Germinal center (tissue), 1 donor: ENCODE results near the gene MT1H.
"Not testable (repeated sequence)": the region's sequence is repeated elsewhere in the genome, so short reads cannot be mapped to it uniquely, and the experiment has no call there.

Experiments
- DNase-seq: peaks from one replicate; pipeline ENCODE4 v3.0.0; 2012; ENCODE audit warnings: mixed read lengths, low spot score

The MT1H gene

DNA sequence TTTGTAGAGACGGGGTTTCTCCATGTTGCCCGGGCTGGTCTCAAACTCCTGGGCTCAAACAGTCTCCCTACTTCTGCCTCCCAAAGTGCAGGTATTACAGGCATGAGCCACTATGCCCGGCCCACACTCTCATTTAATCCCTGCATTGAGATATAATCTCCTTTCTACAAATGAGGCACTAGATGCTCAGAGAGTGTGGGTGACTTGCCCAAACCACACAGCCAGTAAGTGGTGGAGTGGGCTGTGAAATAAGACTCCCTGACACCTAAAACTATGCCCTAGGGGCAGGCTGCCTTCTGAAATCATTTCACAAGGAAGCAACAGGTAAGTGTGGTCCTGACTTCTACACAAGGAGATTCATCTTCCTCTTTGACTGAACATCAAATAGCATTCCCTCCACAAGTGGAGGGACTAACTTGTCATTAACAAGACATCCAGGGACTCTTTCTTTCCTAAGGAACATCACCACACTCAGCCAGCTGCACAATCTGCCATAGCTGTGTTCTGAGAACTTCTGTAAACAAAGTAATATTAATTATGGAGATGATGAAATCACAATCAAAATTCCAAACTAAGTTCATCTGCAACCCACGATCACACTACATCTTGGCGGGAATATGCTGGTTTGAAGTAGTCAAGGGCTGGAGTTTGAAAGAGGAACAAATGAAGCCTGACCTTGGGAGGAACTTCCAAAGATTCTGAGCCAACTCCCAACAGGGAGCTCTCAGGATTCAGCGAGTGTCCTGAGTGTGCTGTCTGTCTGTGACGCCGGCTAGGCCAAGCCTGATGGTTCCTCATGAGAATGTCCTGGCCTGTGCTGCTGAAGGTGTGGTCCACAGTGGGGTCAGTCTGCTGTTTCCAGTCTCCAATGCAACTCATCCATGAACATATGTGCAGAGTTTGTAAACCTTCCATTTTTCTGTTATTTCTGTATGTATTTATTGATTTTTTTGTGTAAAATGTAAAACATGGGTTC lies 4.0 kb upstream of the MT1H start:
- not testable (repeated sequence) for DNase-seq

DNA sequence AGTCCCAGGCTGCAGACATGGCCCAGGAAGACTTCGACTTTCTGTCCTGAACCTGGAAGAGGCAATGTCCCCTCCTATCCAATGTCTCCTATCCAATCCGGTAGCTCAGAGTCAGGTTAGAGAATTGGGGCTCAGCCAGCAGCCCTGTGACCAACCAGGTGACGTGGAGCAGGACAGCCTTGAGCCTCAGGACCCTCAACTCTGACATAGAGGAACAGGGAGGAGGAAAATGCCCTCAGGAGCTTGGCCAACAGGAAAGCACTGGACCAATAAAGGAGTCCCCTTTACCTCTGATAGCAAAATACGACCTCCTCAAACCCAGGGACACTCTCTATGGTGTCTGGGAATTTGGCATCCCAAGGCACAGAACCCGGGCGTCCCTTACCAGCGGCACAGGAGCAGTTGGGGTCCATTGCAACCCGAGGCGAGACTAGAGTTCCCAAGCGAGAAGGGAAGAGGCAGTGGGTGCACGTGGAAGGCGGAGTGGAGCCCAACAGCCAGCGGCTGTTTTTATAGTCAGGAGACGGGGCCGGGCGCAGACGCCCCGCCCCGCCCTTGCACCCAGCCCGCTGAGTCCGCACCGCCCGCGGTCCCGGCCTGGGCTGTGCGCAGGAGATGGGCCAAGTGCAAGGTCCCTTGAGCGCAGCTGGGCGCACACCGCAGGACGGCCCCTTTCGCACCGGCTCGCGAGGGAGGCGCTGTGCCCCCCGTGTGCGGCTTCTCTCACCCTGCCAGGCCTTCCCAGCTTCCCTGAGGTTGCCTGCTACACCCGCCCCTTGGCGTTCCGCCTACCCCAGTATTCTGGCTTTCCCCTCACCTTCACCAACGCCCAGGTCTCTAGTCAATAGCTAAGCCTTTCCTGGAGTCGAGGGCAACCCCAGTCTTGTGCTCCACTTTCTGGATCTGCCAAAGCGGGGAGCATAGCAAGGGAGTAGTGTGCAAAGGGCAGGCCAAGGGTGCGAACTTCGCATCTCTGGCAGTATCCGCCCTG lies 1.7 kb upstream of the MT1H start, which contains the start of gene MT1G:
MT1G (minus strand) TSS at position 485 of the 991 bp plus-strand sequence; CDS start at position 413, 72 bp downstream.
- no peak for DNase-seq

DNA sequence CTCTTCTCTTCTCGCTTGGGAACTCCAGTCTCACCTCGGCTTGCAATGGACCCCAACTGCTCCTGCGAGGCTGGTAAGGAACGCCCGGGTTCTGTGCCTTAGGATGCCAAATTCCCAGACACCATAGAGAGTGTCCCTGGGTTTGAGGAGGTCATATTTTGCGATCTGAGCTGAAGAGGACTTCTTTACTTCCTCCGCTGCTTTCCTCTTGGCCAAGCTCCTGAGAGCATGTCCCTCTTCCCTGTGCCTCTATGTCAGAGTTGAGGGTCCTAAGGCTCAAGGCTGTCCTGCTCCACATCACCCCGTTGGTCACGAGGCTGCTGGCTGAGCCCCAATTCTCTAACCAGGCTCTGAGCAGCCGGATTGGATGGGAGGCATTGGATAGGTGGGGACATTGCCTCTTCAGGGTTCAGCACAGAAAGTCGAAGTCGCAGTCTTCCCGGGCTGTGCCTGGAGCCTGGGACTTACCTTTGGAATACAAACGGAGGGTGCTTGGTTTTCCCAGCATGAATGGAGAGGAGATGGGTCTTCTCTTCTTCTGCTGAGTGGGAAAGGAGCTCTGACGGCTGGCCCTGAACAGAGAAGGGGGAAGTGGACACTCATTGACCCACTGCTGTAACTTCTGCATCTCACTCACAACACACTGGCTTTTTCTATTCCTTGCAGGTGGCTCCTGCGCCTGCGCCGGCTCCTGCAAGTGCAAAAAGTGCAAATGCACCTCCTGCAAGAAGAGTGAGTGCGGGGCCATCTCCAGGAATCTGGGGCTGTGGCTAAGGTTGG lies 416 bp downstream of the MT1H start:
- no peak for DNase-seq

GRCh38 chr16:56670620-56670934 lies 963 bp downstream of the MT1H start:
- DNase-seq = no peak

DNA sequence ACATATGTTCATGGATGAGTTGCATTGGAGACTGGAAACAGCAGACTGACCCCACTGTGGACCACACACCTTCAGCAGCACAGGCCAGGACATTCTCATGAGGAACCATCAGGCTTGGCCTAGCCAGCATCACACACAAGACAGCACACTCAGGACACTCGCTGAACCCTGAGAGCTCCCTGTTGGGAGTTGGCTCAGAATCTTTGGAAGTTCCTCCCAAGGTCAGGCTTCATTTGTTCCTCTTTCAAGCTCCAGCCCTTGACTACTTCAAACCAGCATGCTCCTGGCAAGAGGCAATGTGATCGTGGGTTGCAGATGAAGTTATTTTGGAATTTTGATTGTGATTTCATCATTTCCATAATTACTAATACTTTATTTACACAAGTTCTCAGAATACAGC lies 2.1 kb downstream of the MT1H start:
- DNase-seq = not testable (repeated sequence)

DNA sequence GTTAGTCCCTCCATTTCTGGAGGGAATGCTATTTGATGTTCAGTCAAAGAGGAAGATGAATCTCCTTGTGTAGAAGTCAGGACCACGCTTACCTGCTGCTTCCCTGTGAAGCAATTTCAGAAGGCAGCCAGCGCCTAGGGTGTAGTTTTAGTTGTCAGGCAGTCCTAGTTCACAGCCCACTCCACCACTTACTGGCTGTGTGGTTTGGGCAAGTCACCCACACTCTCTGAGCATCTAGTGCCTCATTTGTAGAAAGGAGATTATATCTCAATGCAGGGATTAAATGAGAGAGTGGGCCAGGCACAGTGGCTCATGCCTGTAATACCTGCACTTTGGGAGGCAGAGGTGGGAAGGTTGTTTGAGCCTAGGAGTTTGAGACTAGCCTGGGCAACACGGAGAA lies 2.6 kb downstream of the MT1H start:
- not testable (repeated sequence) for DNase-seq

DNA sequence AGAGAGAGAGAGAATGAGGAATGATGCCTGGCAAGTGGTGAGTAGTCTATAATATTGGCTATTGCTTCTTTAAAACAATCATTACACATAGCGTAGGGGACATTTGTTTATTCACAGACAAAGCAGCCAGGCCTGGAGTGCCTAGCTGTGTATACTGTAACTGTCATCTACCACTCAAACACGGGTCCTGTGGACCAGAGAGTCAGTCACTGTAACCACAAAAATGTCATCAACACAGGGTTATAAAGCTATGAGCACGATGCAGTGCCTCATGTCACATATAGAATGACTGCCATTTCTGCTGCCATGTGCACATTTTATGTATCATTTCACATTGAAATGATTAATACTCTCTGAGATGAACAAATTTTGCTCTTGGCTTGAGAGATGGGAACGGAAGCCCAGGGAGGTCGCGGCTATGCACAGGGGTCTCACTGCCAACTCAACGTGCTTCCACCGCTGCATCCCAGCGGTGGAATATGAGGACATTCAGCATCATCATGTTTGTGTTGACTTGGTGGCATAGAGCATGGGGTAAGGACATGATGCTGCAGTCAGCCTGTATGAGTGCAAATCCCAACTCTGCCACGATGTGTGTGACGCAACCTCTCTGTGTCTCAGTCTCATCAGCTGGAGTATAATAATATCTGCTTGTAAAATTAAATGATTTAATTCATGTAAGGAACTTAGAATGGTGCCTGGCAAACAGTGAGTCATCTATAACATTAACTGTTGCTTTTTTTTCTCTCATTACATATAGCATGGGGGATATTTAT lies 3.3 kb downstream of the MT1H start:
- no peak for DNase-seq

- DNase-seq = no peak
Measured at GRCh38 chr16:56673921-56674320, 4.3 kb downstream of the MT1H start.

DNA sequence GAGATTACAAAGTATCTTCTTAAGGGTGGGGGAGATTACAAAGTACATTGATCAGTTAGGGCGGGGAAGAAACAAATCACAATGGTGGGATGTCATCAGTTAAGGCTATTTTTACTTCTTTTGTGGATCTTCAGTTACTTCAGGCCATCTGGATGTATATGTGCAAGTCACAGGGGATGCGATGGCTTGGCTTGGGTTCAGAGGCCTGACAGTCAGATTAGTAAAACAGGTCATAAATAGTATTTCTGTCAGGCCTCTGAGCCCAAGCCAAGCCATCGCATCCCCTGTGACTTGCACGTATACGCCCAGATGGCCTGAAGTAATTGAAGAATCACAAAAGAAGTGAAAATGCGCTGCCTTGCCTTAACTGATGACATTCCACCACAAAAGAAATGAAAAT lies 5.0 kb downstream of the MT1H start:
- not testable (repeated sequence) for DNase-seq

DNA sequence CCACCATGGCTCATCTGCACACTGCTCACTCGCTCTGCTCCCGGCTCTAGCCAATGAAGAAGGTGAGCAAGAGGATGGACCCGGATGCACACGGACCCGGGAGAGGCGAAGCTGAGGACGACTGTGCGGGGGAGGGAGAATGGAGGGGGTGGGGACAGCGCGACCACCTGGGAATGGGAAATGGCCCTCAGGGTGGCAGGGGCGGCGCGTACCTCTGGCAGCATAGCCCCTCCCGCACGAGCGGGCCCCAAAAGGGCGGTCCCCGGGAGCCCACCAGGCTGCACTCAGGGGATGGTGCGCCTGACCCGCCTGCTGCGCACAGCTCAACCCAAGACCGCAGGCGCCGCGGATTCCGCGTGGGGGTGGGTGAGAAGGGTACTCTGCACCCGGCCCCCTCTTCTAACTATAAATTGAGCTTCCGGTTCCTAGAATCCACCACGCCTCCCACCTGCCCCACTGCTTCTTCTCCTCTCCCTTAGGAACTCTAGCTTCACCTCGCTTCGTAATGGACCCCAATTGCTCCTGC lies 6.1 kb downstream of the MT1H start:
- no peak for DNase-seq

DNA sequence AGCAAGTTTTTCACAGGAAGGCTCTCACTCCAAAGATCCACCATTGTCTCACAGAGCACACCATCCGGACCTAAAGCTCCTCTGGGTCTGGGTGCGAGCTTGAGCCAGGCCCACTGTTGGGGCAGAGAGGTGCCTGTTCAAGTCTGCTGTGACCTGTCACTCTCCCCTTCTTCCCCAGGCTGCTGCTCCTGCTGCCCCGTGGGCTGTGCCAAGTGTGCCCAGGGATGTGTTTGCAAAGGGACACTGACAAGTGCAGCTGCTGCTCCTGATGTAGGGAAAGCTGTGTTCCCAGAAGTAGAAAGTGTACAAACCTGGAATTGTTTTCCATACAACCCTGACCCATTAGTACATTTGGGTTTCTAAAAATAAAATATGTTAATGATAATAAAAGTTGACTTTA lies 7.9 kb downstream of the MT1H start:
- no peak for DNase-seq

- no peak for DNase-seq
Measured at GRCh38 chr16:56679078-56679730, 9.6 kb downstream of the MT1H start.

- no peak for DNase-seq
Measured at GRCh38 chr16:56679818-56680217, 10.2 kb downstream of the MT1H start.

DNA sequence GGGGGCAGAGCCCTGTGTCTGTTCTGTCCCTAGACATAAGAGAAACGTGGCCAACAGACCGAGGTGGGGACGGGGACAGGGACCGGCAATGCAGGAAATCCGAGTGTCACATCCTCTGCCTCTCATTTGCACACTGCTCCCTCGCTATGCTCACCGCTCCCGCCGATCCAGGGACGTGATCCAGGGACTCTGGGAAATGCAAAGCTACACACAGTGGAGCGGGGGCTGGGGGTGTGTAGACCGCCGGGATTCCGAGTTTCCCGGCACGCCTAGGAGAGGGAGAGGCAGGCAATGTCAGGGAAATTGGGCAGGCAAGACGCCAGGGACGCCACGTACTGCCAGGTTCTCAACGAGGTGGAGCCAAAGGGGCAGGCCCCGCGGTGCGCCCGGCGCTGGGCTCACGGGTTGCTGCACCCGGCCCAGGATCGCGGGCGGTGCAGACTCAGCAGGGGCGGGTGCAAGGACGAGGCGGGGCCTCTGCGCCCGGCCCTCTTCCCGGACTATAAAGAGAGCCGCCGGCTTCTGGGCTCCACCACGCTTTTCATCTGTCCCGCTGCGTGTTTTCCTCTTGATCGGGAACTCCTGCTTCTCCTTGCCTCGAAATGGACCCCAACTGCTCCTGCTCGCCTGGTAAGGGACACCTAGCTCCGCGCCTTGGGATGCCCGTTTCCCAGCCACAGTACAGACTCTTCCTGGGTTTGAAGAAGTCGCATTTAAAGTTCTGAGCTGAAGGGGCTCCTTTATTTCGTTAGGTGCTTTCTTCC lies 12.5 kb downstream of the MT1H start, which contains the start of gene MT1X:
MT1X (plus strand) TSS at position 532 of the 764 bp plus-strand sequence; CDS start at position 603, 71 bp downstream.
- peak; percentile 81 for DNase-seq

- DNase-seq = no peak
Measured at GRCh38 chr16:56682703-56683397, 13.2 kb downstream of the MT1H start.

GRCh38 chr16:56683424-56684172 lies 14.0 kb downstream of the MT1H start:
- DNase-seq = no peak

DNA sequence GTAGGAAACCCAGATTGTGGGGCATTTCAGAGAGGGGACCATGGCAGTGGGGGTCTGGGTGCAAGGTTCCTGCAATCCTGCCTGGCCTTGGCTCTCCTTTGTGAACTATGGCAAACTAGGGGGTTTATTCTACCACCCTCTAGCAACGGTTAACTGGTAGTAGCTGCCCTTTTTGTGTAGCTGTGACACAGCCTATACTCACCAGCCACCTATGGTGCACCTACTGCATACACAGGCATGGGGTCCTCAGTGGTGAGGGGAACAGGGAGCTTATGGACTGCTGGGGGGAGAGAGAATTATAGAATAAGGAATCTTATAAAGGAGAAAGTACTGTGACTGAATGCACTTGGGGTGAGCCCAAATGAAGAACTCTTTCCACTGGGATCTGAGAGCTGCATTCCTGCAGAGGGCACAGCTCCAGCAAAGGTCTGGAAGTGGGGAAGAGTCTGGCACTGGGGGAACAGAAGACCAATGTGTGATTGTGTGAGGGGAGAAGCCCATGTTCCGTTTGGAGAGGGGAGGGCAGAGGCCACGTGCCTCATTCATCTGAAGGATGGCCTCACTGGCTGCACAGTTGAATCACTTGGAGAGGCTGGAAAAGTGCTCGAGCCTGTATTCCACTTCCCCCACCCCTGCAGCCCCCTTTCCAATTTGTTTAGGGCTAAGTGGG lies 14.8 kb downstream of the MT1H start:
- DNase-seq = no peak
